ENCODE data around the gene PHLDB2. TPM values are rescaled to one million over a fixed set of nuclear protein-coding genes. Genes with fewer than 3 reads are reported as not detected.

The PHLDB2 gene
- total and polyA plus RNA-seq, 2 of the 4 experiments (the other 2 are of a cell fraction), result 10.6 to 28.7 TPM

DNA sequence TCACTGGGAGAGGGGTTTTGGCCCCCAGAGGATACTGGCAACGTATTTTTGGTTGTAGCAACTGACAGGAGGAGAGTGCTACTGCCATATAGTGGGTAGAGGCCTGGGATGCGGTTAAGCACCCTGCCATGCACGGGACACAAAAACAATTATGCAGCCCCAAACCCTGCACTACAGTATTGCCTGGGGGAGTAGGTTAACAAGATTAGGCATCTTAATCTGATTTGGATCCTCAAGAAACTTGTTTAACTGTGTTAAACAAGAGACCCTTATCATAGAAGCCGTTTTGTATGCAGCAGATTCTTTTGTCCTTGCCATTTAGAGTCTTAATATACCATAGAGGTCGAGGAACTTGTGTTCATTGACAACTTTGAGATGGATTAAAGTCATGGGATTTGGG, 3.4 kb downstream of the PHLDB2 start:
- H2BK5ac ChIP-seq (ENCODE audit: low read depth, low read length, poor library complexity, severe bottlenecking), result no peak overlapping the region
- H3K4me1 ChIP-seq (ENCODE audit: control insufficient read depth, insufficient read depth, low read length), result peaks cover 5% of the 10 kb centered on the region
- WGBS, 2 experiments (ENCODE audit: extremely low coverage in 2 of 2, insufficient read length in 1 of 2), result no CpG with 5 or more reads among the region's 5 CpGs
- no peaks in the 10 kb centered on the region for H3K27me3 ChIP-seq (ENCODE audit: control insufficient read depth, insufficient read depth, low read length)
- H4K91ac ChIP-seq (ENCODE audit: insufficient read depth, low read depth, low read length), result no peak overlapping the region
- H3K79me1 ChIP-seq (ENCODE audit: low read depth in 1 of 2, low read length in 2 of 2), result peaks cover 4 to 30% of the 10 kb centered on the region in 2 experiments; a peak in 3 of 4 replicates
- TF ChIP-seq POLR2A (IDR thresholded peaks at IDR 0.05; ENCODE audit: low read depth, low read length) (no peak), CHD1 (IDR thresholded peaks at IDR 0.05; ENCODE audit: low read depth, low read length) (no peak), NFE2L2 (IDR thresholded peaks at IDR 0.05; ENCODE audit: low read depth, low read length) (no peak), RCOR1 (IDR thresholded peaks at IDR 0.05; ENCODE audit: insufficient replicate concordance, low read length) (no peak), FOS (IDR thresholded peaks at IDR 0.05; ENCODE audit: low read depth, low read length) (no peak)
- TF ChIP-seq, protein P1, sequence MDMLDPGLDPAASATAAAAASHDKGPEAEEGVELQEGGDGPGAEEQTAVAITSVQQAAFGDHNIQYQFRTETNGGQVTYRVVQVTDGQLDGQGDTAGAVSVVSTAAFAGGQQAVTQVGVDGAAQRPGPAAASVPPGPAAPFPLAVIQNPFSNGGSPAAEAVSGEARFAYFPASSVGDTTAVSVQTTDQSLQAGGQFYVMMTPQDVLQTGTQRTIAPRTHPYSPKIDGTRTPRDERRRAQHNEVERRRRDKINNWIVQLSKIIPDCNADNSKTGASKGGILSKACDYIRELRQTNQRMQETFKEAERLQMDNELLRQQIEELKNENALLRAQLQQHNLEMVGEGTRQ (IDR thresholded peaks at IDR 0.05; ENCODE audit: low read depth, low read length), result no peak
- in situ Hi-C loops (cut with MboI; ENCODE audit: low sequenced_read_pairs), result loop anchor here (5.0 to 25.0 kb wide), 2 partner anchors 145 to 275 kb away; partner anchors contain the start of gene ZBED2
- POLR2A ChIA-PET (ENCODE audit: unreplicated experiment), result no interaction called here
- H2BK15ac ChIP-seq (ENCODE audit: low read depth, low read length), result no peak overlapping the region
- H3K4me2 ChIP-seq (ENCODE audit: low read depth, low read length), result no peak overlapping the region
- H3K9me3 ChIP-seq (ENCODE audit: control insufficient read depth, insufficient read depth, low read length), result no peaks in the 10 kb centered on the region
- no peak overlapping the region for H3K18ac ChIP-seq (ENCODE audit: low read depth, low read length)
- no peak overlapping the region for H3K27ac ChIP-seq (ENCODE audit: insufficient read depth, low read length)
- DNase-seq (no peak), ATAC-seq (ENCODE audit: low read depth) (no peak)
- no peak overlapping the region for H3K56ac ChIP-seq (ENCODE audit: extremely low read depth, insufficient read depth, low read length)
- H3K23ac ChIP-seq (ENCODE audit: low read depth, low read length), result no peak overlapping the region
- no peak overlapping the region; a peak in 1 of 4 replicates for H4K8ac ChIP-seq (ENCODE audit: low read depth in 2 of 2, low read length in 2 of 2)
- no peaks in the 10 kb centered on the region; the same call in 1 of the 2 replicates for H4K20me1 ChIP-seq (ENCODE audit: insufficient read depth, low read length)
- H3K36me3 ChIP-seq (ENCODE audit: control insufficient read depth, insufficient read depth, low read length), result no peaks in the 10 kb centered on the region
- H2AFZ ChIP-seq (replicated peaks; ENCODE audit: low read length, poor library complexity), result no peak overlapping the region
- H3K9me1 ChIP-seq (ENCODE audit: insufficient read depth, low read length), result 0 out of 2 replicates have a peak, but pooled peaks cover 6% of the 10 kb centered on the region
- H3K9ac ChIP-seq (ENCODE audit: low read depth, low read length), result no peak overlapping the region
- intact Hi-C loops (cut with micrococcal nuclease), result loop anchor here (5.0 kb wide), 2 partner anchors 125 to 285 kb away; no protein-coding TSS in a partner anchor
- no TSS peak for BruUV-seq (replicated peaks)
- CTCF ChIA-PET, result interaction anchor here (0.6 to 3.7 kb wide), 2 partner anchors 12 to 146 kb away, joined by 3 to 20 read pairs; no protein-coding TSS in a partner anchor
- H4K5ac ChIP-seq (ENCODE audit: low read depth, low read length), result no peak overlapping the region
- H3K4ac ChIP-seq (ENCODE audit: low read depth, low read length), result peak overlapping the region; percentile 31; the same call in 1 of the 2 replicates
- no peak overlapping the region for H2BK20ac ChIP-seq (ENCODE audit: low read depth, low read length)
- dilution Hi-C loops (cut with HindIII; ENCODE audit: low sequenced_read_pairs, unreplicated experiment), result no loop called here
- no peak overlapping the region for H2AK9ac ChIP-seq (replicated peaks; ENCODE audit: low read depth, low read length, poor library complexity)
- H2AK5ac ChIP-seq (ENCODE audit: low read depth, low read length), result no peak overlapping the region; the same call in 1 of the 2 replicates
- no peak overlapping the region for H3K14ac ChIP-seq (replicated peaks; ENCODE audit: low read depth, low read length)
- H3K4me3 ChIP-seq (ENCODE audit: insufficient read depth, low read depth, low read length), result no peak overlapping the region
- no peak overlapping the region for H2BK120ac ChIP-seq (ENCODE audit: low read depth, low read length)

Data from IMR-90 (cell line).